WERI-Rb-1 (cell line): ENCODE results near the gene SLC16A6.
"Not testable (repeated sequence)": the region's sequence is repeated elsewhere in the genome, so short reads cannot be mapped to it uniquely, and the experiment has no call there.

Experiments used
- DNase-seq: peaks from one replicate; pipeline ENCODE4 v3.0.0-alpha.2; 2020
- H3K27ac ChIP-seq: fragments of 250-450 bp; sonication (Bioruptor Pico); 2 replicates; pipeline ENCODE4 v1.5.1; 2020; ENCODE audit warnings: mild to moderate bottlenecking, moderate library complexity
- H3K27me3 ChIP-seq: fragments of 250-450 bp; sonication (Bioruptor Pico); 2 replicates; pipeline ENCODE4 v1.5.1; 2021; ENCODE audit warnings: mild to moderate bottlenecking, low read depth, moderate library complexity; ENCODE audit not compliant: insufficient read depth, severe bottlenecking
- H3K36me3 ChIP-seq: fragments of 250-450 bp; sonication (Bioruptor Pico); 2 replicates; pipeline ENCODE4 v1.5.1; 2020; ENCODE audit warnings: mild to moderate bottlenecking, moderate library complexity
- H3K4me3 ChIP-seq: 2 replicates; pipeline ENCODE4 v1.5.1; 2011; ENCODE audit warnings: low read depth, mild to moderate bottlenecking, control low read depth, low read length
- H3K9me3 ChIP-seq: fragments of 250-450 bp; sonication (Bioruptor Pico); 2 replicates; pipeline ENCODE4 v1.5.1; 2021; ENCODE audit warnings: mild to moderate bottlenecking, moderate library complexity; ENCODE audit not compliant: severe bottlenecking
- CTCF ChIP-seq: IDR thresholded peaks from 2 replicates; pipeline ENCODE4 v1.5.1; 2011; ENCODE audit warnings: low read depth, mild to moderate bottlenecking, control low read depth, inconsistent platforms, low read length

Gene SLC16A6

GRCh38 chr17:68238164-68238870, 52.6 kb downstream of the SLC16A6 start:
- no peak for DNase-seq

DNA sequence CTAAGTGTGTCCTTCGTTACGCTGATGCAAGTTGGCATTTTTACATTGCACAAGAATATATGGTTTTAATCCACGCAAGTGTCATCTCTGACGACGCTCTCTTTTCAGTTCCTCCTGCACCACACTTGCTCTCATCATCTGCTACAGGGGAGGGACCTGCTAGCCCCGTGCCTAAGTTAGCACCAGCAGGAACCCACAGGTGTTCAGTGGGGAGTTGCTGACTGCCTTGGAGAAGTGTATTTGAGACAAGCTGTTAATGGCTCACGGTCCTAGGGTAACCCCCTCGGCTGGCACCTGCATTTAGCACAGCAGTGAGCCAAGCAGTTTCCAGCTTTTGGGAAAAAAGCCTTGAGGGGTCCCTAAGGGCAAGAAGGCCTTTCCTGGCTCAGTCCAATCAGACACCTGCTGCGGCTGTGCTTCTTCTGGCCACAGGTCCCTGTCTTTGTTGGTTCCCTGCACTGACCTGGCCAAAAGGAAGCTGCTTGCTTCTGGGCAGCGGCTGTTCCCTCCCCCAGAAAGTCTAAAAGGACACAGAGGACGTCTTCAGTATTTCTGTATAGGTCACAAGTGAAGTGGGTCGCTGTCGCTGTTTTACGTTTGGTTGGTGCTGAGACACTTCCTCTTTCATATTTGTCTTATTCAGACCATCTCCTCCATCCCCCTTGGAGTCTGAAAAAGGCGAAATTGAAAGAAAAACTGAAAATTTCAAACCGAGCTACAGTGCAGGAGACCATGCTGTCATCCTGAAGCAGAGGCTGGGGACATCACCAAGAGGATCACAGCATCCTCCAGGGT, 53.4 kb downstream of the SLC16A6 start:
- H3K27ac ChIP-seq, DNase-seq, H3K36me3 ChIP-seq, H3K4me3 ChIP-seq, H3K9me3 ChIP-seq, H3K27me3 ChIP-seq: not testable (repeated sequence)

More at GRCh38 chr17:68238164-68238870, 52.6 kb downstream of the SLC16A6 start:
- Histone ChIP-seq H3K9me3 (no peaks in the 10 kb centered on the region), H3K27me3 (no peaks in the 10 kb centered on the region), H3K36me3 (no peaks in the 10 kb centered on the region), H3K4me3 (no peak overlapping the region), H3K27ac (no peak overlapping the region)
- no peak for TF ChIP-seq CTCF

DNA sequence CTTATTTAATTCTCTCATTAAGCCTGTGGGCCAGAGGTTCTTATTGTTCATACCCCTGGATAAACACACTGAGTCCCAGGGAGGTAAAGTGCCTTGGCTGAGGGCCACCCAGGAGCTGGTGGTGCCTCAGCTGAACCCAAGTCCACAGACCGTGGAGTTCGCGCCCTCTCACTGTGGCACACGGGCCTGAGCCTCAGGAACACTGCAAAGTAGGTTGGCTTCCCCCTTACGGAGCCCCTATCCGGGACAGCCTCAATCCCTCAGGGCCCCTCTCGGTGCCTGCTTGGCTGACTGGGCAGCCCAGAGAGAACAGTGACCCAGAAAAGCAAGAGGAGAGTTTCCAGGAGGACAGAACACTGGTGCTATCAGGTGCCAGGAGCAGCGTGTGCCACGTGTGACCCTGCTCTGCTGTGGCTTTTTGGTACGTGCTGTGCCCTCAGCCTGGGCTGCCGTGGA, 55.6 kb downstream of the SLC16A6 start:
- DNase-seq, H3K36me3 ChIP-seq, H3K27ac ChIP-seq: not testable (repeated sequence)

DNA sequence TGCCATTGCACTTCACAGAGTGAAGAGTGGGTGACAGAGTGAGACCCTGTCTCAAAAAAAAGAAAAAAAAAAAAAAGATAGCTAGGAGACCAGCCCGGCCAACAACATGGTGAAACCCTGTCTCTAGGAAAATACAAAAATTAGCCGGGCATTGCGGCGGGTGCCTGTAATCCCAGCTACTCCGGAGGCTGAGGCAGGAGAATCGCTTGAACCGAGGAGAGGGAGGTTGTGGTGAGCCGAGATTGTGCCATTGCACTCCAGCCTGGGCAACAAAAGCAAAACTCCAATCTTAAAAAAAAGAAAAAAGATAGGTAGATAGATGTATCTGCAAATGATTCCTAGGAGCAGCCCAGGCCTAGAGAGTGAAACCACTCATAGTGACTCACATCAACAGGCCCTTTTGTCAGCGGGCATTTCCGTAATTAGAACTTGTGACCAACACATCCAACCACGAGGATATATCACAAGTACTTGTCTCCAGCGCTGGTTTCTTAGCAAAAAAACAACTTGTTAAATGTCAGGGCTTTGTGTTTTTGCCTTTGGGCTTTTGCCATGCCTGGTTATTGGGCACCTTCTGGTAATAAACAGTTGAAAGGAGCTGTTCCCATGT, 56.1 kb downstream of the SLC16A6 start:
- not testable (repeated sequence) for H3K9me3 ChIP-seq, H3K27ac ChIP-seq, H3K4me3 ChIP-seq, DNase-seq, H3K27me3 ChIP-seq, H3K36me3 ChIP-seq

More for the DNA sequence above, 55.6 kb downstream of the SLC16A6 start:
- not testable (repeated sequence) for H3K9me3 ChIP-seq, H3K27me3 ChIP-seq, H3K4me3 ChIP-seq

DNA sequence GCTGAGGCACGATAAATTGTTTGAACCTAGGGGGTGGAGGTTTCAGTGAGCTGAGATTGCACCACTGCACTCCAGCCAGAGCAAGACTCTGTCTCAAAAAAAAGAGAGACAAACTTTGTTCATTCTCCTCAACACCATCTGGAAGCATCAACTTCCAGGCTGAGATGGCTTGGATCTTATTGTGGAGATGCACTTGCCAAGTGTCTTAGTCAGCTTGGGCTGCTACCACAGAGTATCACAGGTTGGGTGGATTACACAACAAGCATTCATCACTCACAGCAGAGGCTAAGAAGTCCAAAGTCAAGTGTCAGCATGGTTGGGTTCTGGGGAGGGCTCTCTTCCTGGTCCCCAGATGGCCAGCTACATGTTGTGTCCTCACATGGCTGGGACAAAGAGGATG, 58.2 kb downstream of the SLC16A6 start:
- not testable (repeated sequence) for H3K4me3 ChIP-seq, DNase-seq, H3K27ac ChIP-seq

GRCh38 chr17:68231541-68231940, 59.4 kb downstream of the SLC16A6 start:
- Histone ChIP-seq H3K27ac (no peak overlapping the region), H3K9me3 (no peaks in the 10 kb centered on the region), H3K27me3 (no peaks in the 10 kb centered on the region), H3K4me3 (no peak overlapping the region), H3K36me3 (no peaks in the 10 kb centered on the region)
- TF ChIP-seq CTCF = no peak
- no peak for DNase-seq

More for the DNA sequence above, 58.2 kb downstream of the SLC16A6 start:
- not testable (repeated sequence) for H3K27me3 ChIP-seq, H3K36me3 ChIP-seq, H3K9me3 ChIP-seq

DNA sequence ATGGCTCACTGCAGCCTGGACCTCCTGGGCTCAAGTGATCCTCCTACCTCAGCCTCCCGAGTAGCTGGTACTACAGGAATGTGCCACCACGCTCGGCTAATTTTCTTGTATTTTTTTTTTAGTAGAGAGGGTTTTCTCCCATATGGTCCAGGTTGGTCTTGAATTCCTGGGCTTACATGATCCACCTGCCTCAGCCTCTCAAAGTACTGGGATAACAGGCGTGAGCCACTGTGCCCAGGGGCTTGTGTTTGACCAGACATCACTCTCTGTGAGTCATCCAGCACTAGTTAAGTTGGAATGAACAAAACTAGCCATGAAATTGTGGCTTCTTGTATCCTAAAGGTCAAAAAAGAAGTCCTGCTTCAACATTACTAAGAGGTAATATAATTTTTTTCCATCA, 59.8 kb downstream of the SLC16A6 start:
- H3K27ac ChIP-seq, H3K36me3 ChIP-seq, H3K9me3 ChIP-seq, DNase-seq, H3K4me3 ChIP-seq, H3K27me3 ChIP-seq: not testable (repeated sequence)

DNA sequence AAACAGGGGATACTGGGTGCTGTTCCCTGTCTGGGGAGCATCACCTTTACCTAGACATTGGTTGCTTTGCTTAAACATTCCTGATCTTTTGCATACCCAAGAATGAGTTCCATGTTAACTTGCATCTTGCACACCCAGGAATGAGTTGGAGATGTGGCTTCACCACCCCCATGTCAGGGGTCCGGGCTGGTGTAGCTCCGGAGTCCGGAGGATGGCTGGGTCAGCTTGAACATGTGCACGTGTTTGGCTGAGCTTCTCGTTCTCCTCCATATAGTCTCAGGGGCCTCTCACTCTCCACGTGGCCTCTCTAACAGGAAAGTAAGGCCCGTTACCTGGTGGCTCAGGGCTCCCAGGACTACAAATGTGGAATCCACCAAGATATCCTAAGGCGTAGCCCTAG, 61.3 kb downstream of the SLC16A6 start:
- H3K27ac ChIP-seq = no peak overlapping the region

More for the DNA sequence above, 61.3 kb downstream of the SLC16A6 start:
- Histone ChIP-seq H3K36me3 (no peaks in the 10 kb centered on the region), H3K4me3 (no peak overlapping the region), H3K9me3 (no peaks in the 10 kb centered on the region), H3K27me3 (no peaks in the 10 kb centered on the region)
- no peak for TF ChIP-seq CTCF
- DNase-seq = no peak
